Measurements from ENCODE around the gene UBE2Z.

DNA sequence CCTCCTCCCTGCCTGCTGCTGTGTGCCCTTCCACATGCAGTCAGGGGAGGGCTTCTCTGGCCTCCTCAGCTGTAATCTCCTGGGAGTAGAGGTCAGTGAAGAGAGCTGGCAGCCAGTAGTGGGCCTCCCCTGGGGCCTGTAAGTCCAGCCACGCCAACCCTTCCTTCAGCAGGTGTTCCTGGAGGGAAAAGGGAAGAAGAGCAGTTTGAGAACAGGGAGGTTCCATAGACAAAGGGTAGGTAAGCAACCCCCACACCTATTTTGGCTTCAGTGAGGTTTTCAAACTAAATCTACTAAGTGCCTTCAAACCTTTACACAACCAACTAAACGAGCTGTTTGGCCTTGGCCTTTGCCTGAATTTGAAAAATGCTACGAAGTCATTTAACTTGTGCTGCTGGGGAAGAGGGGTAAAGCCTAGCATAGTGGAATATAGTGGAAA lies 22.2 kb downstream of the UBE2Z start:
- TF ChIP-seq, protein P1, sequence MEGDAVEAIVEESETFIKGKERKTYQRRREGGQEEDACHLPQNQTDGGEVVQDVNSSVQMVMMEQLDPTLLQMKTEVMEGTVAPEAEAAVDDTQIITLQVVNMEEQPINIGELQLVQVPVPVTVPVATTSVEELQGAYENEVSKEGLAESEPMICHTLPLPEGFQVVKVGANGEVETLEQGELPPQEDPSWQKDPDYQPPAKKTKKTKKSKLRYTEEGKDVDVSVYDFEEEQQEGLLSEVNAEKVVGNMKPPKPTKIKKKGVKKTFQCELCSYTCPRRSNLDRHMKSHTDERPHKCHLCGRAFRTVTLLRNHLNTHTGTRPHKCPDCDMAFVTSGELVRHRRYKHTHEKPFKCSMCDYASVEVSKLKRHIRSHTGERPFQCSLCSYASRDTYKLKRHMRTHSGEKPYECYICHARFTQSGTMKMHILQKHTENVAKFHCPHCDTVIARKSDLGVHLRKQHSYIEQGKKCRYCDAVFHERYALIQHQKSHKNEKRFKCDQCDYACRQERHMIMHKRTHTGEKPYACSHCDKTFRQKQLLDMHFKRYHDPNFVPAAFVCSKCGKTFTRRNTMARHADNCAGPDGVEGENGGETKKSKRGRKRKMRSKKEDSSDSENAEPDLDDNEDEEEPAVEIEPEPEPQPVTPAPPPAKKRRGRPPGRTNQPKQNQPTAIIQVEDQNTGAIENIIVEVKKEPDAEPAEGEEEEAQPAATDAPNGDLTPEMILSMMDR (IDR thresholded peaks at IDR 0.05) = no peak
- TF ChIP-seq EZH2 (IDR thresholded peaks at IDR 0.05; ENCODE audit: borderline replicate concordance, insufficient read depth, low read depth, low read length, poor library complexity, severe bottlenecking) = no peak

Measured in B cell (primary cell).